Measurements from ENCODE around the gene CKMT1B.
"Not testable (repeated sequence)": the region's sequence is repeated elsewhere in the genome, so short reads cannot be mapped to it uniquely, and the experiment has no call there.

The CKMT1B gene

GRCh38 chr15:43638464-43639204 lies 44.8 kb downstream of the CKMT1B start:
- DNase-seq = not testable (repeated sequence)
